ENCODE measurements around the gene SERINC1.
"Not testable (repeated sequence)": the region's sequence is repeated elsewhere in the genome, so short reads cannot be mapped to it uniquely, and the experiment has no call there.

Gene SERINC1

GRCh38 chr6:122471107-122472021 is at the start of gene SERINC1:
Gene SERINC1 (minus strand): TSS chr6:122471807. CDS start chr6:122471737, 70 bp downstream.
- peak; percentile 93 for DNase-seq

- DNase-seq, result no peak
Measured at GRCh38 chr6:122511193-122511924, 39.8 kb upstream of the SERINC1 start.

- DNase-seq, result not testable (repeated sequence)
Measured at GRCh38 chr6:122505170-122505569, 33.6 kb upstream of the SERINC1 start.

GRCh38 chr6:122501475-122501874 is 29.9 kb upstream of the SERINC1 start:
- no peak for DNase-seq

- no peak for DNase-seq
Measured at GRCh38 chr6:122495612-122496011, 24.0 kb upstream of the SERINC1 start.

GRCh38 chr6:122494665-122495272 is 23.2 kb upstream of the SERINC1 start:
- DNase-seq, result no peak

- peak; percentile 74 for DNase-seq
Measured at GRCh38 chr6:122491919-122492555, 20.4 kb upstream of the SERINC1 start.

- no peak for DNase-seq
Measured at GRCh38 chr6:122490607-122491006, 19.0 kb upstream of the SERINC1 start.

- DNase-seq, result no peak
Measured at GRCh38 chr6:122484760-122485159, 13.2 kb upstream of the SERINC1 start.

- DNase-seq, result no peak
Measured at GRCh38 chr6:122482750-122483080, 11.1 kb upstream of the SERINC1 start.

GRCh38 chr6:122476131-122476530 is 4.5 kb upstream of the SERINC1 start:
- DNase-seq, result peak; percentile 43

GRCh38 chr6:122472022-122472340 is 374 bp upstream of the SERINC1 start:
- no peak for DNase-seq

GRCh38 chr6:122461885-122462284 is 9.7 kb downstream of the SERINC1 start:
- no peak for DNase-seq

GRCh38 chr6:122459865-122460416 is 11.7 kb downstream of the SERINC1 start:
- not testable (repeated sequence) for DNase-seq

- no peak for DNase-seq
Measured at GRCh38 chr6:122459240-122459639, 12.4 kb downstream of the SERINC1 start.

- no peak for DNase-seq
Measured at GRCh38 chr6:122458087-122458486, 13.5 kb downstream of the SERINC1 start.

- not testable (repeated sequence) for DNase-seq
Measured at GRCh38 chr6:122455116-122455515, 16.5 kb downstream of the SERINC1 start.

- no peak for DNase-seq
Measured at GRCh38 chr6:122454673-122455072, 16.9 kb downstream of the SERINC1 start.

GRCh38 chr6:122452509-122452908 is 19.1 kb downstream of the SERINC1 start:
- DNase-seq, result no peak

- no peak for DNase-seq
Measured at GRCh38 chr6:122449069-122449468, 22.5 kb downstream of the SERINC1 start.

GRCh38 chr6:122445274-122445673 is 26.3 kb downstream of the SERINC1 start:
- DNase-seq, result no peak

GRCh38 chr6:122438975-122439374 is 32.6 kb downstream of the SERINC1 start:
- no peak for DNase-seq

GRCh38 chr6:122432816-122433215 is 38.8 kb downstream of the SERINC1 start:
- no peak for DNase-seq

Measured in NCI-H2171 treated with DMSO at 0.1 percent for 48 hours (cell line).